Hepatocyte (in vitro differentiated cells): ENCODE results near the gene FAIM. TPM values are rescaled to one million over a fixed set of nuclear protein-coding genes. Genes with fewer than 3 reads are reported as not detected.
"Not testable (repeated sequence)": the region's sequence is repeated elsewhere in the genome, so short reads cannot be mapped to it uniquely, and the experiment has no call there.

ENCODE experiments used
- DNase-seq: peaks from one replicate; pipeline ENCODE4 v3.0.0-alpha.2; 2016; ENCODE audit warnings: low spot score
- H2AFZ ChIP-seq: fragments of 200-600 bp; sonication (generic); 2 replicates; pipeline ENCODE4 v1.6.0; 2016; ENCODE audit warnings: antibody characterized with exemption, mild to moderate bottlenecking
- H3K27ac ChIP-seq: fragments of 200-600 bp; sonication (generic); 2 replicates; pipeline ENCODE4 v1.5.1; 2016; ENCODE audit warnings: mild to moderate bottlenecking
- H3K27me3 ChIP-seq: fragments of 200-600 bp; sonication (generic); 2 replicates; pipeline ENCODE4 v1.6.1; 2016
- H3K36me3 ChIP-seq: fragments of 200-600 bp; sonication (generic); replicated peaks from 2 replicates; pipeline ENCODE4 v1.5.1; 2016; ENCODE audit warnings: low read depth; ENCODE audit not compliant: insufficient read depth
- H3K4me1 ChIP-seq: fragments of 200-600 bp; sonication (generic); 2 replicates; pipeline ENCODE4 v1.5.1; 2016; ENCODE audit warnings: mild to moderate bottlenecking, moderate library complexity; ENCODE audit not compliant: insufficient read depth
- H3K4me2 ChIP-seq: fragments of 200-600 bp; sonication (generic); 2 replicates; pipeline ENCODE4 v1.6.0; 2016
- H3K4me3 ChIP-seq: fragments of 200-600 bp; sonication (generic); 2 replicates; pipeline ENCODE4 v1.5.1; 2016; ENCODE audit warnings: mild to moderate bottlenecking
- H3K79me2 ChIP-seq: fragments of 200-600 bp; sonication (generic); 2 replicates; pipeline ENCODE4 v1.6.0; 2017; ENCODE audit warnings: mild to moderate bottlenecking
- H3K9me2 ChIP-seq: fragments of 200-600 bp; sonication (generic); replicated peaks from 2 replicates; pipeline ENCODE4 v1.6.0; 2017; ENCODE audit warnings: mild to moderate bottlenecking; ENCODE audit not compliant: insufficient read depth
- H3K9me3 ChIP-seq: fragments of 200-600 bp; sonication (generic); 2 replicates; pipeline ENCODE4 v1.5.1; 2016; ENCODE audit warnings: low read depth, mild to moderate bottlenecking
- H4K20me1 ChIP-seq: fragments of 200-600 bp; sonication (generic); 2 replicates; pipeline ENCODE4 v1.6.0; 2016; ENCODE audit warnings: mild to moderate bottlenecking; ENCODE audit not compliant: insufficient read depth, poor library complexity, severe bottlenecking
- CTCF ChIP-seq: fragments of 200-600 bp; sonication (generic); IDR thresholded peaks from 2 replicates; pipeline ENCODE4 v1.5.1; 2016; ENCODE audit warnings: antibody characterized with exemption, mild to moderate bottlenecking; ENCODE audit not compliant: poor library complexity
- EZH2 ChIP-seq: fragments of 200-600 bp; sonication (generic); IDR thresholded peaks from 2 replicates; pipeline ENCODE4 v1.6.1; 2016; ENCODE audit warnings: antibody characterized with exemption, mild to moderate bottlenecking, borderline replicate concordance
- EZH2phosphoT487 ChIP-seq: fragments of 200-600 bp; sonication (generic); IDR thresholded peaks from one replicate; pipeline ENCODE4 v1.6.1; 2018; ENCODE audit warnings: antibody characterized with exemption, mild to moderate bottlenecking, low read depth, moderate library complexity; ENCODE audit not compliant: unreplicated experiment, severe bottlenecking
- WGBS: methylation state at CpG from one replicate; pipeline ENCODE4 v1.1.6; 2016; ENCODE audit warnings: low lambda C conversion rate; ENCODE audit errors: missing lambda C conversion rate; 5-methylcytosine and 5-hydroxymethylcytosine counted together
- polyA plus RNA-seq: library from polyadenylated mRNA; unstranded; fragments of >200 nt; fragmentation: Nextera tagmentation; extraction: Ambion mirVana; gene quantifications from 2 replicates; pipeline ENCODE4 v1.2.1, GENCODE V29; 2016
- total RNA-seq: library from RNA; depleted of rRNA; stranded (reverse); fragments of >200 nt; gene quantifications from 2 replicates; pipeline ENCODE4 v1.2.3, GENCODE V29; 2014

FAIM gene
- total and polyA plus RNA-seq, 2 experiments from 2014 or later = 17.4 to 19.6 TPM

GRCh38 chr3:138675393-138675792 lies 66.8 kb downstream of the FAIM start:
- peaks cover 8% of the 10 kb centered on the region for H3K4me1 ChIP-seq
- H3K36me3 ChIP-seq = no peaks in the 10 kb centered on the region
- no peak for TF ChIP-seq EZH2
- no peak for TF ChIP-seq EZH2phosphoT487
- TF ChIP-seq CTCF = no peak
- no peaks in the 10 kb centered on the region for H3K27me3 ChIP-seq
- no peak overlapping the region for H3K4me2 ChIP-seq
- H4K20me1 ChIP-seq = no peaks in the 10 kb centered on the region
- no peaks in the 10 kb centered on the region for H3K9me2 ChIP-seq
- no peak overlapping the region for H3K27ac ChIP-seq
- WGBS = 91% methylated on average over 1 of the region's 1 CpG
- DNase-seq = no peak
- no peak overlapping the region for H3K4me3 ChIP-seq
- H3K79me2 ChIP-seq = no peaks in the 10 kb centered on the region
- no peak overlapping the region for H2AFZ ChIP-seq
- H3K9me3 ChIP-seq = peaks cover 4% of the 10 kb centered on the region

- H3K36me3 ChIP-seq = no peaks in the 10 kb centered on the region
- 92% methylated on average over 1 of the region's 1 CpG for WGBS
- no peak overlapping the region for H2AFZ ChIP-seq
- H3K4me3 ChIP-seq = no peak overlapping the region
- peaks cover 4% of the 10 kb centered on the region for H3K9me3 ChIP-seq
- H3K27me3 ChIP-seq = no peaks in the 10 kb centered on the region
- TF ChIP-seq EZH2phosphoT487 = no peak
- no peak for TF ChIP-seq CTCF
- TF ChIP-seq EZH2 = no peak
- H3K4me1 ChIP-seq = peaks cover 5% of the 10 kb centered on the region
- no peaks in the 10 kb centered on the region for H3K9me2 ChIP-seq
- H4K20me1 ChIP-seq = no peaks in the 10 kb centered on the region
- H3K4me2 ChIP-seq = no peak overlapping the region
- no peaks in the 10 kb centered on the region for H3K79me2 ChIP-seq
- H3K27ac ChIP-seq = no peak overlapping the region
- DNase-seq = no peak
Observed at GRCh38 chr3:138678086-138678485, 69.5 kb downstream of the FAIM start.

GRCh38 chr3:138678874-138679392 lies 70.4 kb downstream of the FAIM start:
- no peaks in the 10 kb centered on the region for H3K79me2 ChIP-seq
- DNase-seq = no peak
- H2AFZ ChIP-seq = no peak overlapping the region
- no peak overlapping the region for H3K27ac ChIP-seq
- no peaks in the 10 kb centered on the region for H4K20me1 ChIP-seq
- H3K9me2 ChIP-seq = no peaks in the 10 kb centered on the region
- H3K4me2 ChIP-seq = no peak overlapping the region
- no peaks in the 10 kb centered on the region for H3K27me3 ChIP-seq
- WGBS = 88% methylated on average over 5 of the region's 5 CpGs
- H3K4me3 ChIP-seq = no peak overlapping the region
- H3K4me1 ChIP-seq = no peaks in the 10 kb centered on the region
- H3K36me3 ChIP-seq = no peaks in the 10 kb centered on the region
- peaks cover 4% of the 10 kb centered on the region for H3K9me3 ChIP-seq
- TF ChIP-seq EZH2phosphoT487 = no peak
- TF ChIP-seq EZH2 = no peak
- TF ChIP-seq CTCF = no peak

GRCh38 chr3:138680974-138681373 lies 72.4 kb downstream of the FAIM start:
- 94% methylated on average over 6 of the region's 6 CpGs for WGBS
- DNase-seq = not testable (repeated sequence)

More at GRCh38 chr3:138680974-138681373, 72.4 kb downstream of the FAIM start:
- H2AFZ ChIP-seq, H3K4me3 ChIP-seq, H3K4me1 ChIP-seq, H3K9me3 ChIP-seq, H3K27me3 ChIP-seq, H3K79me2 ChIP-seq, H3K9me2 ChIP-seq, H3K36me3 ChIP-seq, H4K20me1 ChIP-seq, H3K4me2 ChIP-seq, H3K27ac ChIP-seq: not testable (repeated sequence)
